GM18909 (cell line): Measurements from ENCODE around the gene CLASRP.

ENCODE experiments used
- ATAC-seq: cut with Tn5 transposase; IDR thresholded peaks from one replicate; pipeline ENCODE4 v1.9.1; 2021; ENCODE audit warnings: mild to moderate bottlenecking; ENCODE audit not compliant: unreplicated experiment, poor library complexity

CLASRP gene

GRCh38 chr19:45020071-45020470 is 18.8 kb upstream of the CLASRP start:
- no peak for ATAC-seq

GRCh38 chr19:45021971-45022370 is 16.9 kb upstream of the CLASRP start:
- ATAC-seq, result no peak

- no peak for ATAC-seq
Observed at GRCh38 chr19:45023048-45023447, 15.8 kb upstream of the CLASRP start.

- no peak for ATAC-seq
Observed at GRCh38 chr19:45025264-45025663, 13.6 kb upstream of the CLASRP start.

- ATAC-seq, result no peak
Observed at GRCh38 chr19:45027371-45027770, 11.5 kb upstream of the CLASRP start.

- no peak for ATAC-seq
Observed at GRCh38 chr19:45030825-45031224, 8.0 kb upstream of the CLASRP start.

GRCh38 chr19:45032421-45032820 is 6.4 kb upstream of the CLASRP start:
- no peak for ATAC-seq

GRCh38 chr19:45035755-45036154 is 3.1 kb upstream of the CLASRP start:
- ATAC-seq, result no peak

- no peak for ATAC-seq
Observed at GRCh38 chr19:45037393-45038169, 1.3 kb upstream of the CLASRP start.

GRCh38 chr19:45040059-45040771 is 1.4 kb downstream of the CLASRP start:
- no peak for ATAC-seq

GRCh38 chr19:45041125-45041524 is 2.3 kb downstream of the CLASRP start:
- no peak for ATAC-seq

- no peak for ATAC-seq
Observed at GRCh38 chr19:45045671-45046353, 7.0 kb downstream of the CLASRP start.

- ATAC-seq, result no peak
Observed at GRCh38 chr19:45046355-45046754, 7.5 kb downstream of the CLASRP start.

GRCh38 chr19:45047188-45047797 is 8.4 kb downstream of the CLASRP start:
- ATAC-seq, result no peak

GRCh38 chr19:45049073-45049736 is 10.4 kb downstream of the CLASRP start:
- no peak for ATAC-seq

GRCh38 chr19:45050036-45050435 is 11.2 kb downstream of the CLASRP start:
- no peak for ATAC-seq

- ATAC-seq, result no peak
Observed at GRCh38 chr19:45051929-45052579, 13.2 kb downstream of the CLASRP start.

- no peak for ATAC-seq
Observed at GRCh38 chr19:45056831-45057230, 18.0 kb downstream of the CLASRP start.

GRCh38 chr19:45057444-45057843 is 18.6 kb downstream of the CLASRP start:
- no peak for ATAC-seq

GRCh38 chr19:45058622-45059159 is 19.8 kb downstream of the CLASRP start:
- ATAC-seq, result no peak
